Vagina (tissue), 2 donors: ENCODE measurements around the gene ADAM22.

Experiments used
- POLR2AphosphoS5 ChIP-seq, 2 donors: sonication (generic); formaldehyde crosslinking; IDR thresholded peaks; one replicate each; pipeline ENCODE4 v1.9.0; 2017; ENCODE audit warnings: antibody characterized with exemption in 2 of 2, mild to moderate bottlenecking in 2 of 2, low read depth in 1 of 2; ENCODE audit not compliant: insufficient read depth in 1 of 2
- TF ChIP-seq, protein P1 (sequence below), 3 experiments: fragments of 450-650 bp in 2 of 3; fragments of 200-600 bp in 1 of 3; sonication (generic) in 1 of 3; IDR thresholded peaks; one replicate each; pipeline ENCODE4 v1.5.1; 2017 to 2019; ENCODE audit warnings: antibody characterized with exemption in 3 of 3, mild to moderate bottlenecking in 2 of 3, moderate library complexity in 2 of 3

DNA sequence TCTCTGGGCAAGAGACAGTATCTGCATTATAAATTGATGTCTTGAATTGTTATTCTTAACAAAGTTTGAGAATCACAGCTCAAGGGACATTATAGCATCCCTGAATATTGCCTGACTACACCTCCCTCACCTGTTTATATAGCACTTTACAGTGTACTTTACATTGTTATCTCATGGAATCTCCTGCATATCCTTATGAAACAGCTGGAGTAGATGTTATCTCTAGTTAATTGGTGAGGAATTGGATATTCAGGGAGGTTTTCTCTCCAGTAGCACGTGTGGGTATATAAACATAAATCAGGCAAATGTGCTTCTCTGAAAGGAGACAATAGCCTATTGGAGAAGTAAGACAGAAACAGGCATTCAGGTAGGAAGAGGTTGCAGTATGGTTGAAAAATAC, 168.6 kb downstream of the ADAM22 start:
- TF ChIP-seq, protein P1, sequence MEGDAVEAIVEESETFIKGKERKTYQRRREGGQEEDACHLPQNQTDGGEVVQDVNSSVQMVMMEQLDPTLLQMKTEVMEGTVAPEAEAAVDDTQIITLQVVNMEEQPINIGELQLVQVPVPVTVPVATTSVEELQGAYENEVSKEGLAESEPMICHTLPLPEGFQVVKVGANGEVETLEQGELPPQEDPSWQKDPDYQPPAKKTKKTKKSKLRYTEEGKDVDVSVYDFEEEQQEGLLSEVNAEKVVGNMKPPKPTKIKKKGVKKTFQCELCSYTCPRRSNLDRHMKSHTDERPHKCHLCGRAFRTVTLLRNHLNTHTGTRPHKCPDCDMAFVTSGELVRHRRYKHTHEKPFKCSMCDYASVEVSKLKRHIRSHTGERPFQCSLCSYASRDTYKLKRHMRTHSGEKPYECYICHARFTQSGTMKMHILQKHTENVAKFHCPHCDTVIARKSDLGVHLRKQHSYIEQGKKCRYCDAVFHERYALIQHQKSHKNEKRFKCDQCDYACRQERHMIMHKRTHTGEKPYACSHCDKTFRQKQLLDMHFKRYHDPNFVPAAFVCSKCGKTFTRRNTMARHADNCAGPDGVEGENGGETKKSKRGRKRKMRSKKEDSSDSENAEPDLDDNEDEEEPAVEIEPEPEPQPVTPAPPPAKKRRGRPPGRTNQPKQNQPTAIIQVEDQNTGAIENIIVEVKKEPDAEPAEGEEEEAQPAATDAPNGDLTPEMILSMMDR (IDR thresholded peaks at IDR 0.05), result no peak
- no peak for TF ChIP-seq POLR2AphosphoS5 (IDR thresholded peaks at IDR 0.05; ENCODE audit: insufficient read depth in 1 of 2, low read depth in 1 of 2)
